Astrocyte (in vitro differentiated cells and primary cell): Measurements from ENCODE around the gene PGLYRP4. TPM values are rescaled to one million over a fixed set of nuclear protein-coding genes. Genes with fewer than 3 reads are reported as not detected.
"Not testable (repeated sequence)": the region's sequence is repeated elsewhere in the genome, so short reads cannot be mapped to it uniquely, and the experiment has no call there.

Experiments used
- DNase-seq: peaks from one replicate; pipeline ENCODE4 v3.0.0-alpha.2; 2010; ENCODE audit warnings: low read depth
- FAIRE-seq: peaks from 2 replicates; lab custom pipeline; 2011; peaks lifted over from hg19 to GRCh38; lab: Jason Lieb, UNC
- H2AFZ ChIP-seq: 2 replicates; pipeline ENCODE4 v1.6.0; 2012; ENCODE audit warnings: low read depth, low read length, inconsistent platforms
- H3K27ac ChIP-seq: 2 replicates; pipeline ENCODE4 v1.5.1; 2011; ENCODE audit warnings: low read depth, low read length, inconsistent platforms
- H3K27me3 ChIP-seq: 2 replicates; pipeline ENCODE4 v1.6.0; 2011; ENCODE audit warnings: low read length, inconsistent platforms; ENCODE audit not compliant: insufficient read depth
- H3K36me3 ChIP-seq: 2 replicates; pipeline ENCODE4 v1.5.1; 2011; ENCODE audit warnings: low read length, inconsistent platforms; ENCODE audit not compliant: insufficient read depth
- H3K4me1 ChIP-seq: 2 replicates; pipeline ENCODE4 v1.5.1; 2011; ENCODE audit warnings: low read length, inconsistent platforms; ENCODE audit not compliant: insufficient read depth
- H3K4me2 ChIP-seq: 2 replicates; pipeline ENCODE4 v1.6.0; 2012; ENCODE audit warnings: low read length, inconsistent platforms
- H3K4me3 ChIP-seq: 2 replicates; pipeline ENCODE4 v1.5.1; 2011; ENCODE audit warnings: low read depth, mild to moderate bottlenecking, low read length, inconsistent platforms; ENCODE audit not compliant: insufficient read depth
- H3K79me2 ChIP-seq: 2 replicates; pipeline ENCODE4 v1.6.0; 2012; ENCODE audit warnings: mild to moderate bottlenecking, low read length, inconsistent platforms; ENCODE audit not compliant: insufficient read depth
- H3K9ac ChIP-seq: 2 replicates; pipeline ENCODE4 v1.6.0; 2012; ENCODE audit warnings: mild to moderate bottlenecking, low read length, inconsistent platforms
- H3K9me3 ChIP-seq: 2 replicates; pipeline ENCODE4 v1.5.1; 2012; ENCODE audit warnings: low read depth, mild to moderate bottlenecking, low read length, inconsistent platforms; ENCODE audit not compliant: insufficient read depth
- H4K20me1 ChIP-seq: 2 replicates; pipeline ENCODE4 v1.6.0; 2012; ENCODE audit warnings: low read length, inconsistent platforms; ENCODE audit not compliant: insufficient read depth
- H3K27ac Mint-ChIP-seq: one replicate; pipeline ENCODE4 v1.8.0; 2021; ENCODE audit warnings: mild to moderate bottlenecking, mixed read lengths; ENCODE audit not compliant: unreplicated experiment
- H3K27me3 Mint-ChIP-seq: one replicate; pipeline ENCODE4 v1.8.0; 2021; ENCODE audit warnings: low read depth, mixed read lengths; ENCODE audit not compliant: unreplicated experiment
- H3K36me3 Mint-ChIP-seq: one replicate; pipeline ENCODE4 v1.8.0; 2021; ENCODE audit warnings: low read depth, mixed read lengths; ENCODE audit not compliant: unreplicated experiment
- H3K4me1 Mint-ChIP-seq: one replicate; pipeline ENCODE4 v1.8.0; 2021; ENCODE audit warnings: low read depth, mixed read lengths; ENCODE audit not compliant: unreplicated experiment
- H3K4me3 Mint-ChIP-seq: one replicate; pipeline ENCODE4 v1.8.0; 2021; ENCODE audit warnings: mild to moderate bottlenecking, moderate library complexity, mixed read lengths; ENCODE audit not compliant: unreplicated experiment
- H3K9me3 Mint-ChIP-seq: one replicate; pipeline ENCODE4 v1.8.0; 2021; ENCODE audit warnings: mild to moderate bottlenecking, mixed read lengths; ENCODE audit not compliant: unreplicated experiment
- EZH2 ChIP-seq: IDR thresholded peaks from 2 replicates; pipeline ENCODE4 v1.6.1; 2012; ENCODE audit warnings: mild to moderate bottlenecking, low read length, inconsistent platforms; ENCODE audit not compliant: insufficient read depth
- total RNA-seq: library from RNA; stranded (reverse); gene quantifications from 2 replicates; pipeline ENCODE4 v1.2.1, GENCODE V29; 2021
- TF ChIP-seq, protein P1 (sequence below): IDR thresholded peaks from 2 replicates; pipeline ENCODE4 v1.5.1; 2011; ENCODE audit warnings: low read depth, mild to moderate bottlenecking, inconsistent platforms, low read length, moderate library complexity; ENCODE audit not compliant: insufficient read depth

The PGLYRP4 gene
- total RNA-seq, 1 donor from 2014 or later: not detected

DNA sequence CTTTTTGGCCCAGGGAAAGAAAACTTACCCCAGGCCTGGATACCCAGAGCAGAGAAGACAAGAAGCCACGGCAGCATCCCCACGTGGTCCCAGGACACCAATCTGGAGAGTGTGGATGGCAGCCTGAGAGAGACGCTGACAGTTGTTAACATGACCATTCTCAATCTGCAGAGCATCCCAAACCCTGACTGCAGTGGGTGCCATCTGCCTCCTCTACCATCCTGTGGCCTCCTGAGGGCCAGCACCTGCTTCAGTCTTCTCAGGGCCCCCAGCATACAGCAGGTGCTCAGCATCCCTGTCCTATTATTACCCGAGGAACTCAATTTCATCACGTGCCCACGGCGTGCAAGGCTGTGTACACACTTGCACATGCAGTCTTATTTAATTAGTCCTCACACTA, 785 bp downstream of the PGLYRP4 start:
- Histone ChIP-seq H2AFZ (no peak overlapping the region), H4K20me1 (no peaks in the 10 kb centered on the region), H3K4me2 (no peak overlapping the region), H3K9me3 (no peaks in the 10 kb centered on the region), H3K4me1 (no peaks in the 10 kb centered on the region), H3K27ac (no peak overlapping the region), H3K9ac (no peak overlapping the region), H3K27me3 (peaks cover 7% of the 10 kb centered on the region), H3K36me3 (no peaks in the 10 kb centered on the region), H3K4me3 (no peak overlapping the region), H3K79me2 (no peaks in the 10 kb centered on the region)
- no peak overlapping the region for H3K4me3 Mint-ChIP-seq
- H3K4me1 Mint-ChIP-seq: peaks cover 9% of the 10 kb centered on the region
- H3K27ac Mint-ChIP-seq: no peak overlapping the region
- no peaks in the 10 kb centered on the region for H3K9me3 Mint-ChIP-seq
- H3K36me3 Mint-ChIP-seq: no peaks in the 10 kb centered on the region
- H3K27me3 Mint-ChIP-seq: peaks cover 46% of the 10 kb centered on the region
- TF ChIP-seq, protein P1, sequence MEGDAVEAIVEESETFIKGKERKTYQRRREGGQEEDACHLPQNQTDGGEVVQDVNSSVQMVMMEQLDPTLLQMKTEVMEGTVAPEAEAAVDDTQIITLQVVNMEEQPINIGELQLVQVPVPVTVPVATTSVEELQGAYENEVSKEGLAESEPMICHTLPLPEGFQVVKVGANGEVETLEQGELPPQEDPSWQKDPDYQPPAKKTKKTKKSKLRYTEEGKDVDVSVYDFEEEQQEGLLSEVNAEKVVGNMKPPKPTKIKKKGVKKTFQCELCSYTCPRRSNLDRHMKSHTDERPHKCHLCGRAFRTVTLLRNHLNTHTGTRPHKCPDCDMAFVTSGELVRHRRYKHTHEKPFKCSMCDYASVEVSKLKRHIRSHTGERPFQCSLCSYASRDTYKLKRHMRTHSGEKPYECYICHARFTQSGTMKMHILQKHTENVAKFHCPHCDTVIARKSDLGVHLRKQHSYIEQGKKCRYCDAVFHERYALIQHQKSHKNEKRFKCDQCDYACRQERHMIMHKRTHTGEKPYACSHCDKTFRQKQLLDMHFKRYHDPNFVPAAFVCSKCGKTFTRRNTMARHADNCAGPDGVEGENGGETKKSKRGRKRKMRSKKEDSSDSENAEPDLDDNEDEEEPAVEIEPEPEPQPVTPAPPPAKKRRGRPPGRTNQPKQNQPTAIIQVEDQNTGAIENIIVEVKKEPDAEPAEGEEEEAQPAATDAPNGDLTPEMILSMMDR: no peak
- TF ChIP-seq EZH2: no peak
- FAIRE-seq (no peak), DNase-seq (no peak)

- H3K27ac Mint-ChIP-seq, H3K36me3 Mint-ChIP-seq: not testable (repeated sequence)
- peaks cover 12% of the 10 kb centered on the region for H3K4me1 Mint-ChIP-seq
Observed at GRCh38 chr1:153347049-153347448, 1.6 kb downstream of the PGLYRP4 start.

GRCh38 chr1:153346077-153346723, 2.4 kb downstream of the PGLYRP4 start:
- Histone ChIP-seq H3K79me2 (no peaks in the 10 kb centered on the region), H4K20me1 (no peaks in the 10 kb centered on the region), H3K4me3 (no peak overlapping the region), H3K9ac (no peak overlapping the region), H3K27me3 (peaks cover 7% of the 10 kb centered on the region), H3K9me3 (no peaks in the 10 kb centered on the region), H2AFZ (no peak overlapping the region), H3K27ac (no peak overlapping the region), H3K36me3 (no peaks in the 10 kb centered on the region), H3K4me2 (no peak overlapping the region), H3K4me1 (no peaks in the 10 kb centered on the region)
- FAIRE-seq (no peak), DNase-seq (no peak)
- TF ChIP-seq EZH2: no peak
- TF ChIP-seq, protein P1: no peak
- no peak overlapping the region for H3K27ac Mint-ChIP-seq
- peaks cover 12% of the 10 kb centered on the region for H3K4me1 Mint-ChIP-seq
- peaks cover 49% of the 10 kb centered on the region for H3K27me3 Mint-ChIP-seq
- no peaks in the 10 kb centered on the region for H3K9me3 Mint-ChIP-seq
- H3K4me3 Mint-ChIP-seq: no peak overlapping the region
- H3K36me3 Mint-ChIP-seq: no peaks in the 10 kb centered on the region

More at GRCh38 chr1:153347049-153347448, 1.6 kb downstream of the PGLYRP4 start:
- H3K9ac ChIP-seq, H3K27ac ChIP-seq, H3K4me3 Mint-ChIP-seq, FAIRE-seq, DNase-seq, H3K4me1 ChIP-seq, H3K4me3 ChIP-seq, H3K36me3 ChIP-seq, H3K9me3 Mint-ChIP-seq, H3K79me2 ChIP-seq, H3K9me3 ChIP-seq, H2AFZ ChIP-seq, H3K27me3 ChIP-seq, H3K4me2 ChIP-seq, H4K20me1 ChIP-seq: not testable (repeated sequence)
- H3K27me3 Mint-ChIP-seq: peaks cover 49% of the 10 kb centered on the region
